Omental fat pad (tissue), 4 donors: ENCODE results near the gene PPARA. TPM values are rescaled to one million over a fixed set of nuclear protein-coding genes. Genes with fewer than 3 reads are reported as not detected.

Experiments used
- ATAC-seq: fragments of 150-250 bp; one replicate; pipeline ENCODE4 v1.9.1; 2016; ENCODE audit warnings: mild to moderate bottlenecking, moderate library complexity; ENCODE audit not compliant: low FRiP score
- DNase-seq: peaks from one replicate; pipeline ENCODE4 v3.0.0-alpha.2; 2019; ENCODE audit warnings: low spot score
- total RNA-seq, 4 donors: library from RNA; depleted of rRNA; stranded (reverse); fragments of >200 nt; gene quantifications; one replicate each; pipeline ENCODE4 v1.1.0, GENCODE V29; 2016
- TF ChIP-seq, protein P1 (sequence below), 3 donors: fragments of 450-650 bp; IDR thresholded peaks; one replicate each; pipeline ENCODE4 v1.5.1; 2016 to 2017; ENCODE audit warnings: antibody characterized with exemption in 3 of 3, mild to moderate bottlenecking in 3 of 3, moderate library complexity in 2 of 3

PPARA gene
- total RNA-seq, 4 donors from 2014 or later = 20.7 to 35.5 (median 30.4) TPM

- TF ChIP-seq, protein P1, sequence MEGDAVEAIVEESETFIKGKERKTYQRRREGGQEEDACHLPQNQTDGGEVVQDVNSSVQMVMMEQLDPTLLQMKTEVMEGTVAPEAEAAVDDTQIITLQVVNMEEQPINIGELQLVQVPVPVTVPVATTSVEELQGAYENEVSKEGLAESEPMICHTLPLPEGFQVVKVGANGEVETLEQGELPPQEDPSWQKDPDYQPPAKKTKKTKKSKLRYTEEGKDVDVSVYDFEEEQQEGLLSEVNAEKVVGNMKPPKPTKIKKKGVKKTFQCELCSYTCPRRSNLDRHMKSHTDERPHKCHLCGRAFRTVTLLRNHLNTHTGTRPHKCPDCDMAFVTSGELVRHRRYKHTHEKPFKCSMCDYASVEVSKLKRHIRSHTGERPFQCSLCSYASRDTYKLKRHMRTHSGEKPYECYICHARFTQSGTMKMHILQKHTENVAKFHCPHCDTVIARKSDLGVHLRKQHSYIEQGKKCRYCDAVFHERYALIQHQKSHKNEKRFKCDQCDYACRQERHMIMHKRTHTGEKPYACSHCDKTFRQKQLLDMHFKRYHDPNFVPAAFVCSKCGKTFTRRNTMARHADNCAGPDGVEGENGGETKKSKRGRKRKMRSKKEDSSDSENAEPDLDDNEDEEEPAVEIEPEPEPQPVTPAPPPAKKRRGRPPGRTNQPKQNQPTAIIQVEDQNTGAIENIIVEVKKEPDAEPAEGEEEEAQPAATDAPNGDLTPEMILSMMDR (IDR thresholded peaks at IDR 0.05) = no peak
- ATAC-seq (no peak), DNase-seq (no peak)
These were observed 95.2 kb downstream of the PPARA start for GRCh38 chr22:46245511-46245910.

DNA sequence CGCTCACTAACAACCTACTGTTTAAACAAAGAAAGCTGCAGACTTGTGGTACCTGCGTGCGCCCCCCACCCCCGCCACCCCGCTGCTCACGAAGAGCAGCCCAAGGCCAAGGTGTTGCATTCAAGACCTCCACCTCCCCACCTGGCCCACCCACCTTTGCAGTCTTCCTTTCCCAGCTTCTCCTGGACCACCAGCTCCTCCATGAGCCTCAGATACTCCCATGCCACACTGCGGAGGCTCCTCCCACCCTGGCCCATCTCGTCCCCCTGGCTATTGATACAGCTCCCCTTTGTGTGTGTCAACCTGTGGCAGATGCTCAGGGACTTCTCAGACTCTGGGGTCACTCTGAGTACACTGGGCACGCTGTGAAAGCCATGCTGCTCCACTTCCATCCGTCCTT is 95.9 kb downstream of the PPARA start:
- TF ChIP-seq, protein P1 (IDR thresholded peaks at IDR 0.05) = no peak
- no peak for ATAC-seq
- DNase-seq = no peak

DNA sequence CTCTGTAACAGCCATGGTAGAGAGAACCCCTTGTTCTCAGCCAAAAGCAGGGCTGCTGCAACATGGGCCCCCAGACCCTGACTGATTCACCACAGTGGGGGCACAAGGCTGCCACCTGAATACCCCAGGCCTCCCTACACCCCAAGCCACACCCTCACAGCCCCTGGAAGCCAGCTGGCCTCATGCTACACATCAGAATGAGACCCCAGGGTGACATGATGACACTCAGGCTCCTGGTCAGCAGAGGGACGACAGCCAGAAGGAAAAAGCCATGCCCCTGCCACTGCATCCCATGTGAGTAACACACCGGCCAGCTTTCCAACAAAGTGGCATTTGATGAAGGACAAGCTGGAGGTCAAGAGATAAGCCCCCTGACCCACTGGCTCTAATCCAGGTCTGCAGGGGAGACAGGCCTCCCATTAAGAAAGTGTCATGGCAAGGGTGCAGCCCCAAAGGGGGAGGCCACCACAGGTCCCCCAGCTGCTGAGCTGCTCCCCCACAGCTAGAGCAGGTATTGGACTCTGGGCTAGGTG is 97.2 kb downstream of the PPARA start:
- TF ChIP-seq, protein P1 (IDR thresholded peaks at IDR 0.05) = no peak
- ATAC-seq (no peak), DNase-seq (no peak)

GRCh38 chr22:46250035-46250782 is 99.9 kb downstream of the PPARA start, which contains the start of gene CDPF1:
Gene CDPF1, minus strand, starts transcription at chr22:46250293. Its CDS starts 2,009 bp downstream, at chr22:46248284.
- peak; percentile 55 for DNase-seq
- TF ChIP-seq, protein P1 (IDR thresholded peaks at IDR 0.05) = no peak
- ATAC-seq = peak; percentile 94

DNA sequence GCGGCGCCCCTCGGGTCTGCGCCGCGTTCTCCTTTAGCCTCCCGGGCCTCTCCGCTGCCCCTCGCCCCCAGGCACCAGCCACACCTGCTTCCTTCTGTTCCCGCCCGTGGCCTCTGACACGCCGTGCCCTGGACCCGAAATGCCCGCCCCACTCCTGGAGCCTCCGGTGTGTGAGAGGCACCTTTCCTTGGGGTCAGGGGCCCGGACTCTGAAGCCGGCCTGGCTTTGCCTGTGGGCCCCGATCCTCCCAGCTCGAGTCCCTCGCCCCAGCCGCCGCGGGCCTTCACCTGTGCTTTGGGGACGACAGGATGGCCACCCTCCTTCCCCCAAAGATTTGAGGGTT is 100.4 kb downstream of the PPARA start:
- TF ChIP-seq, protein P1 (IDR thresholded peaks at IDR 0.05) = no peak
- ATAC-seq (peak; percentile 5), DNase-seq (no peak)

- TF ChIP-seq, protein P1 (IDR thresholded peaks at IDR 0.05) = no peak
- no peak for ATAC-seq
These were observed 100.9 kb downstream of the PPARA start for GRCh38 chr22:46251266-46251665.

More at GRCh38 chr22:46251266-46251665, 100.9 kb downstream of the PPARA start:
- DNase-seq = no peak
